Colonic mucosa (tissue), 4 donors: ENCODE measurements around the gene CDC42BPB. TPM values are rescaled to one million over a fixed set of nuclear protein-coding genes. Genes with fewer than 3 reads are reported as not detected.

Source experiments
- DNase-seq: peaks from one replicate; pipeline ENCODE4 v3.0.0-alpha.2; 2020
- H3K27ac ChIP-seq: fragments of 200-600 bp; one replicate; pipeline ENCODE4 v1.8.0; 2021
- H3K27me3 ChIP-seq: fragments of 200-600 bp; one replicate; pipeline ENCODE4 v1.8.0; 2021
- H3K36me3 ChIP-seq: fragments of 200-600 bp; one replicate; pipeline ENCODE4 v1.8.0; 2021
- H3K4me1 ChIP-seq: fragments of 200-600 bp; one replicate; pipeline ENCODE4 v1.8.0; 2021; ENCODE audit warnings: mild to moderate bottlenecking
- H3K4me3 ChIP-seq: fragments of 200-600 bp; one replicate; pipeline ENCODE4 v1.8.0; 2021
- H3K9ac ChIP-seq, 2 donors: one replicate each; pipeline ENCODE4 v1.7.0; 2013; ENCODE audit warnings: control low read depth in 2 of 2, low read depth in 2 of 2, low read length in 2 of 2
- H3K9me3 ChIP-seq: fragments of 200-600 bp; one replicate; pipeline ENCODE4 v1.8.0; 2021
- intact Hi-C: fragments of 100-400 bp; cut with DNase I; formaldehyde crosslinking; loops from one replicate; pipeline ENCODE4 v1.14.1; 2022
- total RNA-seq, 2 donors: library from RNA; stranded (reverse); fragmentation: NEBNext Ultra II Directional in 1 of 2; extraction: Animal tissue kit (Norgen Biotek cat#: 25700) in 1 of 2; gene quantifications; one replicate each; pipeline ENCODE4 v1.2.1, GENCODE V29; 2021
- TF ChIP-seq, protein P1 (sequence below): fragments of 200-600 bp; IDR thresholded peaks from one replicate; pipeline ENCODE4 v1.8.0; 2022; ENCODE audit warnings: antibody characterized with exemption, mild to moderate bottlenecking
- donor health status: healthy.
- donor health status: DM: no; HTN: no; CAD: no.
- donor health status: DM: no; HTN: no; CAD: no.

CDC42BPB gene
- total RNA-seq, 2 donors from 2014 or later: 67.9 to 83.8 TPM

DNA sequence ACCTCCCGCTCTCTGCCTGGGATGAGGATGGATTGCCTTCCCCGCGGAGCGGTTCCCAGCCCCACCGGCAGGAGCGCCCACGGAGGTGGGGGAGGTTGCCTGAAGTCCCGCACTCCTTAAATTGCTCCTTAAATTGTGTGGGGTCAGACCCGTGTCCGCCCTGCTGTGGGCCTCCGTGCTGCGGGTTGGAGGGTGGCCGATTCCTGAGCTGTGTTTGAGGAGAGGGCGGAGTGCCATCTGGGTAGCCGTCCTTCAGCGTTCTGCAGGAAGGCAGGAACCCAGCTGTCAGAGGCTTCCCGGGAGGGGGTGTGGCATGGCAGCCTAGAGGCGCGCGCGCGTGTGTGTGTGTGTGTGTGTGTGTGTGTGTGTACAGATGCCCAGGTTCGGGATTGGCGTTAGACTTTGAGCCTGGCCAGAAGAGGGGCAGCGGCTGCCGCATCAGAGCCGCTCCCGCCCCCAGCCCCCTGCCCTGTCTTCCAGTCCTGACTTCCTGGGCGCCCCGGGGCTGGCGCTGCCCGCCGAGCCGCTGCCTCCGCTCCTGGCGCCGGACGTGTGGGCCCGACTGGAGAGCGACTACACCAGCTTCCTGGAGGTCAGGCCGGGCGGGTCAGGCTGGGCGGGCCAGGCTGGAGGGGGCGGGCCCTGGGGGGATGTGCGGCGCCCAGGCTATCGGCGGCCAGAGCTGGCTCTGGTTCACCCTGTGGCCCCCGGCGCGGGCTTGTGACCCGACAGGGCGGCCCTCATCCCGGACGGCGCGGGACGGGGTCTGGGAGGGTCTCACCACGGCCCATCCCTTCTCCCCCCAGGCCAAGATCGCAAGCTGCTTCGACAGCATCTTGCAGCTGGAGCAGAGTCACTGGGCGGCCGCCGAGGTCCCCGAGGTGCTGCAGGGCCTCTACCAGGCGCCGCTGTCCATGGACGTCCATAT is 46.4 kb upstream of the CDC42BPB start:
- Histone ChIP-seq H3K9ac (no peak overlapping the region), H3K27me3 (peaks cover 23% of the 10 kb centered on the region), H3K27ac (no peak overlapping the region), H3K4me3 (peak overlapping the region; percentile 5), H3K4me1 (peaks cover 15% of the 10 kb centered on the region), H3K9me3 (no peaks in the 10 kb centered on the region), H3K36me3 (no peaks in the 10 kb centered on the region)
- DNase-seq: peak; percentile 87
- intact Hi-C loops: loop anchor here (10.0 kb wide), 2 partner anchors 81 to 191 kb away; no protein-coding TSS in a partner anchor
- TF ChIP-seq, protein P1, sequence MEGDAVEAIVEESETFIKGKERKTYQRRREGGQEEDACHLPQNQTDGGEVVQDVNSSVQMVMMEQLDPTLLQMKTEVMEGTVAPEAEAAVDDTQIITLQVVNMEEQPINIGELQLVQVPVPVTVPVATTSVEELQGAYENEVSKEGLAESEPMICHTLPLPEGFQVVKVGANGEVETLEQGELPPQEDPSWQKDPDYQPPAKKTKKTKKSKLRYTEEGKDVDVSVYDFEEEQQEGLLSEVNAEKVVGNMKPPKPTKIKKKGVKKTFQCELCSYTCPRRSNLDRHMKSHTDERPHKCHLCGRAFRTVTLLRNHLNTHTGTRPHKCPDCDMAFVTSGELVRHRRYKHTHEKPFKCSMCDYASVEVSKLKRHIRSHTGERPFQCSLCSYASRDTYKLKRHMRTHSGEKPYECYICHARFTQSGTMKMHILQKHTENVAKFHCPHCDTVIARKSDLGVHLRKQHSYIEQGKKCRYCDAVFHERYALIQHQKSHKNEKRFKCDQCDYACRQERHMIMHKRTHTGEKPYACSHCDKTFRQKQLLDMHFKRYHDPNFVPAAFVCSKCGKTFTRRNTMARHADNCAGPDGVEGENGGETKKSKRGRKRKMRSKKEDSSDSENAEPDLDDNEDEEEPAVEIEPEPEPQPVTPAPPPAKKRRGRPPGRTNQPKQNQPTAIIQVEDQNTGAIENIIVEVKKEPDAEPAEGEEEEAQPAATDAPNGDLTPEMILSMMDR: no peak

DNA sequence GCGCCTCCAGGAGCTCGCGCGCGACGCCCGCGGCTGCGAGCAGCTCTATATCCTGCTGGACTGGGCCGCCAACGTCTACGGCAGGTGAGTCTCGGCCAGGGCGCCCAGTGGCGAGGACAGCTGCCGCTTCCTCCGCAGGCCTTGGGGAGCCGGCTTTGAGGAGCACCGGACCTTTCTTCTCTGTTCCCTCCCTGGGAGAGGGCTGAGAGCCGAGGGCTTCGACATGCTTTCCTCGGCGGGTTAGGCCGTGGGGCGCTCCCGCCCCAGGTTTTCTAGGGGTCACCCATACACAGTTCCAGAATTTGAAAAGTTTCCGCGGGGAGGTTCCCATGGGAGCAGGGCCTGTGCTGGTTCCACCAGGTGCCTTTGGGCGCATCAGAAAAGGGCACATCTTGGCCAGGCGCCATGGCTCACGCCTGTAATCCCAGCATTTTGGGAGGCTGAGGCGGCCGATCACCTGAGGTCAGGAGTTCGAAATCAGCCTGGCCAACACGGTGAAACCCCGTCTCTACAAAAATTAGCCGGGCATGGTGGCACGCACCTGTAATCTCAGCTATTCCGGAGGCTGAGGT is 45.4 kb upstream of the CDC42BPB start:
- Histone ChIP-seq H3K9me3 (no peaks in the 10 kb centered on the region), H3K27me3 (peaks cover 23% of the 10 kb centered on the region), H3K36me3 (no peaks in the 10 kb centered on the region), H3K4me3 (no peak overlapping the region), H3K4me1 (peaks cover 15% of the 10 kb centered on the region), H3K27ac (no peak overlapping the region), H3K9ac (no peak overlapping the region)
- DNase-seq: no peak
- TF ChIP-seq, protein P1: no peak
- intact Hi-C loops: loop anchor here (10.0 kb wide), 2 partner anchors 82 to 192 kb away; no protein-coding TSS in a partner anchor

DNA sequence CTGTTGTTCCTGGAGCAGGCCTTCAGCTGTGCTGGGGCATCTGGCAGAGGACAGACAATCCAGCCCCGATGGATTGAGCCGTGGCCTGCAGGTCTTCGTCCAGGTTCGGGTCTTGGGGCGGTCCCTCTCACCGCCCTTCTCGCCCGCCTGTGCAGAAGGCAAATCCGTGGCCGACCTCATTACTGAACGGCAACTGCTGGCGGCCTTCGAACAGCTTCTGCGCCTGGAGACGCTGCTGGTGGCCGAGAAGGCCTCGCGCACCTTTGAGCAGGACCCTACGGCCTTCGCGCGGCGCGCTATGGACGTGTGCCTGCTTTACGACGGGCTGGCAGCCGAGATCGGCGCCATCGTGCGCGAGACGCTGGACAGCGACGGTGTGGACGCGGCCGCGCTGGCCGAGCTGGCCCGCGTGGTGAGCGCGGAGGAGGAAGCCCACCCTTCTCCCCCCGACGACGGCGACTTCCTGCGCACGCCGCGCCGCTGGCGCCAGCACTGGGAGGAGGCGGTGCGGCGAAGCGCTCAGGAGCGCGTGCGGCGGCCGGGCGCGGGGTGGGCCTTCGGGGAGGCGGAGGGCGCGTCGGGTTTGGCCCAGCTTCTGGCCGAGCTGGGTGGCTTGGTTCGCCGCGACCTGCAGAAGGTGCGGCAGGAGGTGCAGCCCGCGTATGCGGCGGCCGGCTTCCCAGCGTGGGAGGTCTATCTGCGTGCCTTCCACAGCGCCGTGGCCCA is 44.8 kb upstream of the CDC42BPB start:
- intact Hi-C loops: loop anchor here (10.0 kb wide), 2 partner anchors 83 to 193 kb away; no protein-coding TSS in a partner anchor
- no peak overlapping the region for H3K9ac ChIP-seq
- TF ChIP-seq, protein P1: no peak
- peaks cover 23% of the 10 kb centered on the region for H3K27me3 ChIP-seq
- H3K27ac ChIP-seq: no peak overlapping the region
- no peak for DNase-seq
- H3K9me3 ChIP-seq: no peaks in the 10 kb centered on the region
- H3K36me3 ChIP-seq: no peaks in the 10 kb centered on the region
- H3K4me3 ChIP-seq: no peak overlapping the region
- peaks cover 15% of the 10 kb centered on the region for H3K4me1 ChIP-seq

DNA sequence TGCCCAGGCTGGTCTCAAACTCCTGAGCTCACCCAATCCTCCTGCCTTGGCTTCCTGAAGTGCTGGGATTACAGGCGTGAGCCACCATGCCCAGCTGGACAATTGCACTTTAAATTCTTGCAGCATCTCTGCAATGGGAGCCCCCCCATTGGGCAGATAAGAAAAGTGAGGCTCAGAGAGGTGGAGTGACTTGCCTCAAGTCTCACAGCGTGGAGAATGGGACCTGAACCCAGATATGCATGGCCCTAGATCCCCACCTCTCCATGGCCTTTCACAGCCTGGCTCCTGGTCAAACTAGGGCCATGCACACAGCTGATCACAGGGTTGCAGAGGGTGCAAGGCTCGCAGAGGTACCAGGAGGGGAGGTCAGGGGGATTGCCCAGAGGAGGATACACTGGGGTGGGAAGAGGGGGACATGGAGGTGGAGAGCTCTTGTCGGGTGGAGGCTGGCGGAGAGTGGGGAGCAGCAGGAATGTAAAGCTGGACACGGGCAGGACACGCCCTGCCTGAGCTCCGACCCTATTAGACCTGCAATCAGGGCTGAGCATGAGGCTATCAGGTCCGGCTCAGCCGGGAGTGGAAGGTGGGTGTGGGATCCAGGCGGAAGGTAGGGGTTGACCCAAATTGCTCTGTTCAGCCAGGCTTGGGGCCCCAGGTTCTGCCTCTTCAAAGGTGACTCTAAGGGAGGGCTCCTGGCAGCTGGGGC is 44.1 kb upstream of the CDC42BPB start:
- H3K4me1 ChIP-seq: peaks cover 15% of the 10 kb centered on the region
- H3K27ac ChIP-seq: no peak overlapping the region
- H3K4me3 ChIP-seq: no peak overlapping the region
- no peaks in the 10 kb centered on the region for H3K36me3 ChIP-seq
- H3K9me3 ChIP-seq: no peaks in the 10 kb centered on the region
- peaks cover 23% of the 10 kb centered on the region for H3K27me3 ChIP-seq
- DNase-seq: no peak
- intact Hi-C loops: loop anchor here (10.0 kb wide), 2 partner anchors 83 to 193 kb away; no protein-coding TSS in a partner anchor
- no peak overlapping the region for H3K9ac ChIP-seq
- TF ChIP-seq, protein P1: no peak
